A673 (cell line): ENCODE data around the gene ESR1.

Source experiments
- EZH2 ChIP-seq: fragments of 200-600 bp; sonication (generic); IDR thresholded peaks from 2 replicates; pipeline ENCODE4 v1.6.1; 2017; ENCODE audit warnings: borderline replicate concordance, low read depth, mild to moderate bottlenecking, mixed read lengths, antibody characterized with exemption, low read length; ENCODE audit not compliant: poor library complexity, severe bottlenecking
- TF ChIP-seq, protein P1 (sequence below): fragments of 300-800, 200-600 bp; sonication (generic); conservative IDR thresholded peaks from 2 replicates; pipeline ENCODE4 v1.5.1; 2017; ENCODE audit warnings: low read depth, mild to moderate bottlenecking, antibody characterized with exemption, low read length, moderate library complexity, mixed read lengths

DNA sequence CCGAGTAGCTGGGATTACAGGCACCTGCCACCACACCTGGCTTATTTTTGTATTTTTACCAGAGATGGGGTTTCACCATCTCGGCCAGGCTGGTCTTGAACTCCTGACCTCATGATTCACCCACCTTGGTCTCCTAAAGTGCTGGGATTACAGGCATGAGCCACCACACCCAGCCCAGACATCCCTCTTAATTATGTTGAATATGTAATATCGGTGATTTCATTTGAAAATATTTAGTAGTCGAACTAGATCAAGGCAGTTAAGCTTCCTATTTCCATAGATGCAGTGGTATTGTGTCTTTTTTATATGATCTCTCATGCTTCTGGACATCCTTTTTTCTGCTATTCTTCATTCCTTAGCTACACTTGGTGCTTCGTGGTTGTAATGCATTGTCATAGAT, 29.7 kb downstream of the ESR1 start:
- TF ChIP-seq, protein P1, sequence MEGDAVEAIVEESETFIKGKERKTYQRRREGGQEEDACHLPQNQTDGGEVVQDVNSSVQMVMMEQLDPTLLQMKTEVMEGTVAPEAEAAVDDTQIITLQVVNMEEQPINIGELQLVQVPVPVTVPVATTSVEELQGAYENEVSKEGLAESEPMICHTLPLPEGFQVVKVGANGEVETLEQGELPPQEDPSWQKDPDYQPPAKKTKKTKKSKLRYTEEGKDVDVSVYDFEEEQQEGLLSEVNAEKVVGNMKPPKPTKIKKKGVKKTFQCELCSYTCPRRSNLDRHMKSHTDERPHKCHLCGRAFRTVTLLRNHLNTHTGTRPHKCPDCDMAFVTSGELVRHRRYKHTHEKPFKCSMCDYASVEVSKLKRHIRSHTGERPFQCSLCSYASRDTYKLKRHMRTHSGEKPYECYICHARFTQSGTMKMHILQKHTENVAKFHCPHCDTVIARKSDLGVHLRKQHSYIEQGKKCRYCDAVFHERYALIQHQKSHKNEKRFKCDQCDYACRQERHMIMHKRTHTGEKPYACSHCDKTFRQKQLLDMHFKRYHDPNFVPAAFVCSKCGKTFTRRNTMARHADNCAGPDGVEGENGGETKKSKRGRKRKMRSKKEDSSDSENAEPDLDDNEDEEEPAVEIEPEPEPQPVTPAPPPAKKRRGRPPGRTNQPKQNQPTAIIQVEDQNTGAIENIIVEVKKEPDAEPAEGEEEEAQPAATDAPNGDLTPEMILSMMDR, result no peak
- TF ChIP-seq EZH2, result no peak
